ENCODE measurements around the gene CIITA. TPM values are rescaled to one million over a fixed set of nuclear protein-coding genes. Genes with fewer than 3 reads are reported as not detected.

CIITA gene
- total RNA-seq, 4 donors from 2014 or later: 27.7 to 107 (median 60.9) TPM

- no peaks in the 10 kb centered on the region for H3K4me1 ChIP-seq
- no peaks in the 10 kb centered on the region for H3K36me3 ChIP-seq
- no peak overlapping the region for H3K27ac ChIP-seq
- DNase-seq: no peak
- TF ChIP-seq, protein P1, sequence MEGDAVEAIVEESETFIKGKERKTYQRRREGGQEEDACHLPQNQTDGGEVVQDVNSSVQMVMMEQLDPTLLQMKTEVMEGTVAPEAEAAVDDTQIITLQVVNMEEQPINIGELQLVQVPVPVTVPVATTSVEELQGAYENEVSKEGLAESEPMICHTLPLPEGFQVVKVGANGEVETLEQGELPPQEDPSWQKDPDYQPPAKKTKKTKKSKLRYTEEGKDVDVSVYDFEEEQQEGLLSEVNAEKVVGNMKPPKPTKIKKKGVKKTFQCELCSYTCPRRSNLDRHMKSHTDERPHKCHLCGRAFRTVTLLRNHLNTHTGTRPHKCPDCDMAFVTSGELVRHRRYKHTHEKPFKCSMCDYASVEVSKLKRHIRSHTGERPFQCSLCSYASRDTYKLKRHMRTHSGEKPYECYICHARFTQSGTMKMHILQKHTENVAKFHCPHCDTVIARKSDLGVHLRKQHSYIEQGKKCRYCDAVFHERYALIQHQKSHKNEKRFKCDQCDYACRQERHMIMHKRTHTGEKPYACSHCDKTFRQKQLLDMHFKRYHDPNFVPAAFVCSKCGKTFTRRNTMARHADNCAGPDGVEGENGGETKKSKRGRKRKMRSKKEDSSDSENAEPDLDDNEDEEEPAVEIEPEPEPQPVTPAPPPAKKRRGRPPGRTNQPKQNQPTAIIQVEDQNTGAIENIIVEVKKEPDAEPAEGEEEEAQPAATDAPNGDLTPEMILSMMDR (IDR thresholded peaks at IDR 0.05): no peak
- TF ChIP-seq POLR2A (IDR thresholded peaks at IDR 0.05): no peak
- no peak overlapping the region for H3K4me3 ChIP-seq
- H3K27me3 ChIP-seq: no peaks in the 10 kb centered on the region
- H3K9me3 ChIP-seq: no peaks in the 10 kb centered on the region
Observed at GRCh38 chr16:10838621-10839278, 38.3 kb upstream of the CIITA start.

DNA sequence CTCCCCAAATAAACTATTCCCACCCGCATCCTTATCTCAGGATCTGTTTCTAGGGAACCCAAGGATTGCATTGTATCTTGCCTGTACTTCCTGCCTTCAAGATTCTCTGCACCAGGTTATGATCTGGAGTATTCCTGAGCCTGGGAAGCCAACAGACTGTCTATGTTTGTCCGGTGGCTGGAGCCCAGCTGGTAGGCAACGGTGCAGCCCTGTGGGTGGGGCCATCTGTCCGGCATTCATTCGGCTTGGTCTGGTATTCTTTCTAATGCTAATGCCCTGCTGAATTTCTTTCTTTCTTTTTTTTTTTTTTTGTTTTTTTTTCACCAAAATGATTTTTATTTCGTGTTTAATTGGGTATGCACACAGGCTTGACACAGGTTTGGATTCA is 37.7 kb upstream of the CIITA start:
- H3K9me3 ChIP-seq: no peaks in the 10 kb centered on the region
- TF ChIP-seq POLR2A (IDR thresholded peaks at IDR 0.05): no peak
- TF ChIP-seq, protein P1 (IDR thresholded peaks at IDR 0.05): no peak
- H3K36me3 ChIP-seq: no peaks in the 10 kb centered on the region
- H3K27ac ChIP-seq: no peak overlapping the region
- no peaks in the 10 kb centered on the region for H3K4me1 ChIP-seq
- H3K27me3 ChIP-seq: no peaks in the 10 kb centered on the region
- no peak for DNase-seq
- H3K4me3 ChIP-seq: no peak overlapping the region

- no peaks in the 10 kb centered on the region for H3K9me3 ChIP-seq
- H3K4me3 ChIP-seq: no peak overlapping the region
- no peaks in the 10 kb centered on the region for H3K4me1 ChIP-seq
- H3K36me3 ChIP-seq: no peaks in the 10 kb centered on the region
- no peak for DNase-seq
- TF ChIP-seq, protein P1 (IDR thresholded peaks at IDR 0.05): no peak
- no peak for TF ChIP-seq POLR2A (IDR thresholded peaks at IDR 0.05)
- no peak overlapping the region for H3K27ac ChIP-seq
- H3K27me3 ChIP-seq: no peaks in the 10 kb centered on the region
Observed at GRCh38 chr16:10840703-10841102, 36.3 kb upstream of the CIITA start.

- TF ChIP-seq, protein P1 (IDR thresholded peaks at IDR 0.05): no peak
- TF ChIP-seq POLR2A (IDR thresholded peaks at IDR 0.05): no peak
- Histone ChIP-seq H3K4me1 (no peaks in the 10 kb centered on the region), H3K36me3 (no peaks in the 10 kb centered on the region), H3K27me3 (no peaks in the 10 kb centered on the region), H3K27ac (peak overlapping the region in 2 of 4 donors; percentile 30 to 37), H3K9me3 (no peaks in the 10 kb centered on the region), H3K4me3 (no peak overlapping the region)
- no peak for DNase-seq
Observed at GRCh38 chr16:10846213-10846998, 30.6 kb upstream of the CIITA start.

GRCh38 chr16:10847176-10847575 is 29.8 kb upstream of the CIITA start:
- Histone ChIP-seq H3K27ac (peak overlapping the region in 3 of 4 donors; percentile 30 to 37 (median 31)), H3K9me3 (no peaks in the 10 kb centered on the region), H3K27me3 (no peaks in the 10 kb centered on the region), H3K36me3 (no peaks in the 10 kb centered on the region), H3K4me3 (no peak overlapping the region), H3K4me1 (no peaks in the 10 kb centered on the region)
- no peak for DNase-seq
- TF ChIP-seq POLR2A (IDR thresholded peaks at IDR 0.05): no peak
- TF ChIP-seq, protein P1 (IDR thresholded peaks at IDR 0.05): no peak

Data from Peyer's patch (tissue), 4 donors.